NB4 (cell line): Measurements from ENCODE around the gene HDAC7.

Experiments used
- DNase-seq: peaks from one replicate; pipeline ENCODE4 v3.0.0; 2010; ENCODE audit warnings: low read depth
- H3K4me3 ChIP-seq: one replicate; pipeline ENCODE4 v1.5.1; 2011; ENCODE audit warnings: mild to moderate bottlenecking, low read depth, low read length, moderate library complexity
- MYC ChIP-seq: IDR thresholded peaks from 2 replicates; pipeline ENCODE4 v1.6.1; 2011; ENCODE audit warnings: low read depth, low read length
- POLR2A ChIP-seq: IDR thresholded peaks from 2 replicates; pipeline ENCODE4 v1.6.1; 2011; ENCODE audit warnings: mild to moderate bottlenecking; ENCODE audit not compliant: insufficient read length; ENCODE audit errors: extremely low read depth
- TF ChIP-seq, protein P1 (sequence below): IDR thresholded peaks from 2 replicates; pipeline ENCODE4 v1.6.1; 2011; ENCODE audit warnings: low read depth, low read length
- TF ChIP-seq, protein P2 (sequence below): IDR thresholded peaks from one replicate; pipeline ENCODE4 v1.5.1; 2012; ENCODE audit warnings: low read depth, low read length

HDAC7 gene

DNA sequence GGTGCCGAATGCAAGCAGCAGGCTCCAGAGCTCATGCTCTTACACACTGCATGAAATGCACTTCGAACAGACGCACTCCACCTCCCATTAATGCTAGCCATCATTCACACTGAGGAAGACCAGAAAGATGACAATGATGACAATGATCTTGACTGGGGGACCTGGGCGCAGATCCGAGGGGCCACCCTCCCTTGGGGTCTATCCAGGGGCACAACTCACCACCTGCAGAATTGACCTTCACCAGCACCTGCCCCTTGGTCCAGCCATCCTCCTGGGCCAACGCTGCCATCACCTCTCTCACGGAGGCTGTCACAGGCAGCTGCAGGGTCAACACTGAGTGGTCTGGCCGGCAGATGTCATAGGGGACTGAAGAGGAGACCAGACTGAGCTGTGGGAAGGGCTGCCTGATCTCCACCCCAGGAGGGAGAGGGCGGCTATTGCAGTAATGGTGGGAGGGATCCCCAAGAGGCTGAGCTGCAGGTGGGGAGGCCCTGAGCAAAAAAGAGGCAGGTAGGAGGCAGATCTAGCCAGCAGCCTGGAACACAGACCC lies 76.3 kb downstream of the HDAC7 start:
- TF ChIP-seq POLR2A: no peak
- TF ChIP-seq, protein P1, sequence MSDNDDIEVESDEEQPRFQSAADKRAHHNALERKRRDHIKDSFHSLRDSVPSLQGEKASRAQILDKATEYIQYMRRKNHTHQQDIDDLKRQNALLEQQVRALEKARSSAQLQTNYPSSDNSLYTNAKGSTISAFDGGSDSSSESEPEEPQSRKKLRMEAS: no peak
- TF ChIP-seq, protein P2, sequence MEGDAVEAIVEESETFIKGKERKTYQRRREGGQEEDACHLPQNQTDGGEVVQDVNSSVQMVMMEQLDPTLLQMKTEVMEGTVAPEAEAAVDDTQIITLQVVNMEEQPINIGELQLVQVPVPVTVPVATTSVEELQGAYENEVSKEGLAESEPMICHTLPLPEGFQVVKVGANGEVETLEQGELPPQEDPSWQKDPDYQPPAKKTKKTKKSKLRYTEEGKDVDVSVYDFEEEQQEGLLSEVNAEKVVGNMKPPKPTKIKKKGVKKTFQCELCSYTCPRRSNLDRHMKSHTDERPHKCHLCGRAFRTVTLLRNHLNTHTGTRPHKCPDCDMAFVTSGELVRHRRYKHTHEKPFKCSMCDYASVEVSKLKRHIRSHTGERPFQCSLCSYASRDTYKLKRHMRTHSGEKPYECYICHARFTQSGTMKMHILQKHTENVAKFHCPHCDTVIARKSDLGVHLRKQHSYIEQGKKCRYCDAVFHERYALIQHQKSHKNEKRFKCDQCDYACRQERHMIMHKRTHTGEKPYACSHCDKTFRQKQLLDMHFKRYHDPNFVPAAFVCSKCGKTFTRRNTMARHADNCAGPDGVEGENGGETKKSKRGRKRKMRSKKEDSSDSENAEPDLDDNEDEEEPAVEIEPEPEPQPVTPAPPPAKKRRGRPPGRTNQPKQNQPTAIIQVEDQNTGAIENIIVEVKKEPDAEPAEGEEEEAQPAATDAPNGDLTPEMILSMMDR: no peak
- no peak for TF ChIP-seq MYC

DNA sequence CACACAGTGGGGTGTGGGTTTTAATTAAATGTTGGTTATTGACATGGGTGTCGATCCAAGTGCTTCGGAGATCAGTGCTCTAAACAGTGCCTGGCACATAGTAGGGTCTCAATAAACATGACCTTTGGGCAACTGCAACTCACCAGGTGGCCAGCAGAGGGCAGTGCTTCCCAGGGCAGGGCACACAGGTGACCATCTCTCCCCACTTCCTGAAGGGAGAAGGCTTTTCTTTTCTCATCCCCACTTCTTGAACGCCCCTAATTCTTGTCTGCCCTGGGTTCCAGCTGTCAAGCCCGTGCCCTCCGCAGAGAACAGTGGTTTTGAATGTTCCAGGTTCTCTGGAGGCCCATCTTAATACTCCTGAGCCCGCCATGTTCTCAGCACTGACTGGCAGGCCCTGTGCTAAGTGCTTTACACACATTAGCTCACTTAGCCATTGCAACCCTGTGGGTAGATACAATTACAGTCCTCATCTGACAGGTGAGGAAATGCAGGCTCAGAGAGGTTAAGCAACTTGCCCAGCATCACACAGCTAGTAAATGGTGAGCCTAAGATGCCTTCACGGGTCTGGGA lies 77.4 kb downstream of the HDAC7 start:
- TF ChIP-seq, protein P1: peak; percentile 74
- peak; percentile 43; the same call in 1 of the 2 replicates for TF ChIP-seq MYC
- TF ChIP-seq POLR2A: no peak
- TF ChIP-seq, protein P2: peak; percentile 96
- no peak overlapping the region for H3K4me3 ChIP-seq
- peak; percentile 69 for DNase-seq

More for the DNA sequence above, 76.3 kb downstream of the HDAC7 start:
- no peak overlapping the region for H3K4me3 ChIP-seq
- no peak for DNase-seq

DNA sequence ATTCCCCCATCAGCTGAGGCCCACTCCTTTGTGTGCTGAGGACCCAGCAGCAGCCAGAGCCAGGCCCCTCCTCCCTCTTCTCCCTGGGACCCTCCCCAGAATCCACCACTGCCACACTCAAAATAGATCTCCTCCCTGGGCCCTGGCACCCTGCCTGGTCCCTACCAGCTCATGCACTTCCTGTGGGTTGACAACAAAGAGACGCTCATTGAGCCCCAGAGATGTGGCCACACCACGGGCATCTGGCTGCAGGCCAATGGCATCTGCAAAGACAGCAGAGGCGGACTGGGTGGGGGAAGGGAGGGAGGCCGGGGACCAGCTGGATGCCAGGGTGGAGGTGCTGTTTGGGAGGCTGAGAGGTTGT lies 78.4 kb downstream of the HDAC7 start:
- DNase-seq: peak; percentile 65

DNA sequence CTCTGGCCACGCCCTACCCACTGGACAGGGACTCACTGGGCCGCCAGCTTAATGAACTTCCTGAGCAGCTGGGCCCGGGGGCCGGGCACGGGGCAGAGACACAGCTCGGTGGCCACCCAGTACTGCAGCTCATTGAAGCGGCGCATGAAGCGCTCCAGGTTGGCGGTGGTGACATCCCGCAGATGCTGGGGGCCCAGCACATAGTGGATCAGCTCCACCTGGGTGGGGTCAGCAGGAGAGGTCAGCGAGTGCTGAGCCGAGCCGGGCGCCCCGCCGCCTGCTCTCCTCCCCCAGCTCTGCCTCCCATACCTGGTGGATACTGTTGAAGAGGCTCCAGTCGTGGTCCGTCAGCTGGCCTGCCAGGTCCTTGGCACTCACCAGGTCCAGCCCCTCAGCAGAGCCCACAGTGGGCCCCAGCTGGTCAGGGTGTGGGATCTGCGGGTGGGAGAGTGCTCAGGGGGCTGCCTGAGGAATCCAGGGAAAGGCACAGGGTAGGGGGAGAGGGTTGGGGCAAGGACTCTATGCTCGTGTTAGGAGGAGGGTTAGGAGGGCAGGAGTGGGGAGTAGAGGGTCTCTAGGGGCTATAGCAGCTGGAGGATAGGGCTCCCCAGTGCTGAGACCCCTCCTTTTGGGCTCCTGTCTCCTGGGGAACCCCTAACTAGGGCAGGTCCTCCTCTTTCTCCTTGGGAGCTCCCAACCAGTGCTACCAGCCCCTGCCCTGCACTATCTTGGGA lies 78.9 kb downstream of the HDAC7 start:
- H3K4me3 ChIP-seq: no peak overlapping the region
- TF ChIP-seq MYC (no peak), POLR2A (no peak)
- TF ChIP-seq, protein P1: no peak
- TF ChIP-seq, protein P2: no peak
- no peak for DNase-seq

More for the DNA sequence above, 78.4 kb downstream of the HDAC7 start:
- TF ChIP-seq, protein P1: 0 out of 2 replicates have a peak, but pooled peaks have one; percentile 5
- TF ChIP-seq POLR2A (no peak), MYC (no peak)
- TF ChIP-seq, protein P2: no peak
- H3K4me3 ChIP-seq: no peak overlapping the region

DNA sequence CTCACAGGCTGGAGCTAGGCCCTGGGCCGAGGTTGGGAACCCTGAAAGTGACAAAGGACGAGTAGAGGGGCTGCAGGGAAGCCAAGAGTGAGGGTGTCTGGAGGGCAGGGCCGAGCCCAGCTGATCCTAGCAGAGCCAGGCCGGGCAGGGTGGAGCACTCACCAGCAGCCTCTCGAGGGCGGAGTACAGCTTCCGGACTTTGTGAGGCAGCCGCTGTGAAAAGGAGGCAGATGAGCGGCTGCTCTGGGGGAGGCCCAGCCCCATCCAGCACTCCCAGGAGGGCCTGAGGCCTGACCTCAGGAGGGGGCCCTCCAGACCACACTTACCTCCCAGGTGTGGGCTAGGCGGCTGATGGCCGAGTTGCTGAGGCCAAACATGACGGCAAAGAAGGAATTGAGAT lies 79.7 kb downstream of the HDAC7 start:
- TF ChIP-seq, protein P2: no peak
- no peak for TF ChIP-seq MYC
- TF ChIP-seq, protein P1: no peak
- TF ChIP-seq POLR2A: no peak
- DNase-seq: no peak
- no peak overlapping the region for H3K4me3 ChIP-seq
